Tongue (tissue), 3 donors: ENCODE results near the gene BCO2. TPM values are rescaled to one million over a fixed set of nuclear protein-coding genes. Genes with fewer than 3 reads are reported as not detected.
A peak's percentile ranks its signal among the peaks of the same experiment; 100 is the strongest.

Experiments
- DNase-seq: peaks from one replicate; pipeline ENCODE4 v3.0.0-alpha.2; 2015
- small RNA-seq: library from RNA; depleted of rRNA; stranded (forward); fragments of <200 nt; gene quantifications from one replicate; pipeline ENCODE3, GENCODE V24; 2014; ENCODE audit warnings: low replicate concordance
- total RNA-seq: library from RNA; depleted of rRNA; stranded (reverse); fragments of >200 nt; gene quantifications from one replicate; pipeline ENCODE4 v1.2.3, GENCODE V29; 2014

Gene BCO2
- total RNA-seq, 1 donor from 2014 or later: 21.1 TPM

- no peak for DNase-seq
Observed at GRCh38 chr11:112249871-112250610, 74.7 kb downstream of the BCO2 start.

GRCh38 chr11:112253605-112254242 is 78.4 kb downstream of the BCO2 start:
- no peak for DNase-seq

DNA sequence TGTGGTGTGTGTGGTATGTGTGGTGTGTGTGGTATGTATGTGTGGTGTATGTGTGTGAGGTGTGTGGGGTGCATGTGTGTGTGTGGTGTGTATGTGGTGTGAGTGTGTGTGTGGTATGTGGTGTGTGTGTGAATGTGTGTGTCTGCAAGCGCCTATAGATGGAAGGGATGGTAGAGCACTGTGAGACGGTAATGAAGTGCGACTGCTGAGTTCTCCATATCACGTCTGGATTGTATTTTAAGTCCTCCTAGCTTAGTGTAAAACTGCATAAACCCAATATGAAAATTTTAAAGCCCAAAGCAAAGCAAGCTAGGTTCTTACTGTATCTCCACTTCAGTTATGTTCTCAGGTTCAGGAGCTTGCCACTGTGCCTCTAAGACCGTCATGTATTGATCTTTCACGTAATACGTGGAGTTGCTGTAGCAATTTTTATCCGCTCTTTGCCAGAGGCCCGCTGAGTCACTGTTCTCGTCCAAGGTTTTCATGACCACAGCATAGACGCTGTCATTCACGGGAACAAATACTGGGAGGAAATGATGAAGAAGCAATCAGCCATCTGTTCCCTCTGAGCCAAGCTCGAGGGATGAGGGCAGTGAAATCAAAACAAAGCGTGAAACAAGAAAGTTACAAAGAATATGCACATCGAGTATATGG is 79.9 kb downstream of the BCO2 start:
- DNase-seq: peak; percentile 12

DNA sequence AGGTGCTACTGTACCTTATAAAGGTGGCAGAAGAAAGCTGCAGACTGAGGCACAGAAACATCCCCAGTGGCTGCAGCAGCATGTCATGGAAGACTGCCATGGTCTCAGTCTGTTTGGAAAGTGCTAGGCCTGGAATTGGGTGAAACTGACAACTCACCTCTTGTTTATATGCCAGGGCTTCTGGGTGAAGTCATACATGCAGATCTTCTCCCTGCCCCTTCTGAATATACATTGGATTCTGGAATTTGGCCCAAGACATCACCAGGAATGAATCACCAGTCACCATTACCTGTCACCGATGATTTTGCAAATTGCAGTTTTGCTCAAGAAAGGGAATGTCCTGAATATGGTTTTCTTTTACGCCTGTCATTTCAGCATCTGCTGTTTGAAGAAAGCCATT is 85.2 kb downstream of the BCO2 start, which contains the start of gene PLET1:
Gene PLET1 (minus strand): TSS at position 371 of the 400 bp plus-strand sequence. CDS start 271 bp downstream, at position 100.
- no peak for DNase-seq

- peak; percentile 56 for DNase-seq
Observed at GRCh38 chr11:112265659-112266409, 90.5 kb downstream of the BCO2 start.

DNA sequence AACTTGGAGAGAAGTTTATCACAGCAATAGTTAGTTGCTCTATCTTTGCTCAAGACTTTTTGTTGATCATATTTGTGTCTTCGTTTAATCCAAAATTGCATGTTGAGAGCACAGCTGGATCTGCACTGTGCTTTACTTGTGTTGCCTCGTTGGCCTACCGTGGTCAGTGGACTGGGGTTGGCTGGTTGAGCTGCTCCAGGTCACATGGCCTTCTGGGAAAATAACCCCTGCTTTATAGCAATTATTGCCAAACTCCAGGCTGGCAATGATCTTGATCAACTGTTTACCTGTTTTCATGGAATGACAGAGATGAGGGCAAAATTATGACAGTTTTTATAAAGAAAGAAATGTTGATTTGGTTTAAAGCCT is 91.1 kb downstream of the BCO2 start:
- no peak for DNase-seq

DNA sequence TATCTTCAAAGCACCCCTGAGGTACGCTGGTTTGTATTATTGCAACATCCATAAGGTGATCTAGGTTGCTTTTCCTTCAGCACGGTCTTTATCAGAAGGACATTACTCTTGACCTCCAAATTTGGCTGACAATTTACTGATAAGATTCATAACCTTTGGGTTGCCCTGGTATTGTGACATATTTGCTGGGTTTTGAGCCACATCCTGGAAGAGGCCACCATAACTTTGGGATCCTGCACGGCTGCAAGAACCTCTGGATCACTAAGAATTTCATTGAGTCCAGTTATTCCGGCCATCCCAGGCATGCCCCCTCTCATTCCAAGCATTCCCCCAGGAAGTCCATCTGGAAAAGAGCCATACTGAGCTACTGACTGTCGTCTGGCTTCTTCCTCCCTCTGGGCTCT is 91.9 kb downstream of the BCO2 start:
- no peak for DNase-seq

DNA sequence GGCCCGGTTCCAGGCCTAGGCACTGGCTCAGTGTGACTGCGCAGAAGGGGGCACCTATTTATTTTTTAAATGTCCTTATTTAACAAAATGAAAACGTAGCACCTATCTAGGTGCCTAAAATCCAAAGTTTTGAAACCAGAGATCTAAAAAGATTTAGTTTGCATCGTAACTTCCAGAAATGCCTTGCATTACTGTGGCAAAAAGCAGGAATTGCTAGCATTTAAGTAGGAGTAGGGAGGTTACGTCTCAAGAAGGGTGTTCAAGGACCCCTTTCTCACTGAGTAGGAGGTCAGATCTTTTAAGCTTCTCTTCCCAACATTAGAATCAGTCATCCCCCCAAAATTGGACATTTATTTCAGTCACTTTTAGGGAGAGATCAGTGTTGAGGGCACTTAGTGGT is 93.1 kb downstream of the BCO2 start:
- no peak for DNase-seq

Small RNA genes lying within 50 kb of the gene (small RNA-seq; reads per million reads assigned to genes)
- gene MRPS36P4: not detected

Other genes with a start within 250 kb of the BCO2 start
- 53.1 TPM for gene DIXDC1, start 238.2 kb upstream of the BCO2 start, total RNA-seq
- gene DLAT, start 150.1 kb upstream of the BCO2 start, total RNA-seq: 77.1 TPM
- gene PIH1D2, start 101.5 kb upstream of the BCO2 start, total RNA-seq: 2.2 TPM
- 31.1 TPM for gene NKAPD1, start 101.2 kb upstream of the BCO2 start, total RNA-seq
- gene TIMM8B, start 88.8 kb upstream of the BCO2 start, total RNA-seq: 37.7 TPM
- 190 TPM for gene SDHD, start 88.6 kb upstream of the BCO2 start, total RNA-seq
- gene IL18, start 11.4 kb upstream of the BCO2 start, total RNA-seq: 5.2 TPM
- gene TEX12, start 8.1 kb upstream of the BCO2 start, total RNA-seq: 2.3 TPM
- gene PTS, start 50.9 kb downstream of the BCO2 start, total RNA-seq: 20.8 TPM
- not detected for gene PLET1, start 85.3 kb downstream of the BCO2 start, total RNA-seq